Left renal pelvis (tissue), 4 donors: ENCODE data around the gene UGT2B15. TPM values are rescaled to one million over a fixed set of nuclear protein-coding genes. Genes with fewer than 3 reads are reported as not detected.
"Not testable (repeated sequence)": the region's sequence is repeated elsewhere in the genome, so short reads cannot be mapped to it uniquely, and the experiment has no call there.

ENCODE experiments used
- DNase-seq, 4 donors: peaks; one replicate each; pipeline ENCODE4 v3.0.0-alpha.2; 2013; ENCODE audit warnings: low read depth in 4 of 4, low spot score in 3 of 4
- polyA plus RNA-seq, 4 donors: library from polyadenylated mRNA; unstranded; fragments of 120-200 nt; gene quantifications; one replicate each; pipeline ENCODE4 v1.2.1, GENCODE V29; 2013; ENCODE audit not compliant: insufficient read length in 4 of 4

UGT2B15 gene
- polyA plus RNA-seq, 4 donors: 0.08 to 0.09 TPM; not detected in 2

DNA sequence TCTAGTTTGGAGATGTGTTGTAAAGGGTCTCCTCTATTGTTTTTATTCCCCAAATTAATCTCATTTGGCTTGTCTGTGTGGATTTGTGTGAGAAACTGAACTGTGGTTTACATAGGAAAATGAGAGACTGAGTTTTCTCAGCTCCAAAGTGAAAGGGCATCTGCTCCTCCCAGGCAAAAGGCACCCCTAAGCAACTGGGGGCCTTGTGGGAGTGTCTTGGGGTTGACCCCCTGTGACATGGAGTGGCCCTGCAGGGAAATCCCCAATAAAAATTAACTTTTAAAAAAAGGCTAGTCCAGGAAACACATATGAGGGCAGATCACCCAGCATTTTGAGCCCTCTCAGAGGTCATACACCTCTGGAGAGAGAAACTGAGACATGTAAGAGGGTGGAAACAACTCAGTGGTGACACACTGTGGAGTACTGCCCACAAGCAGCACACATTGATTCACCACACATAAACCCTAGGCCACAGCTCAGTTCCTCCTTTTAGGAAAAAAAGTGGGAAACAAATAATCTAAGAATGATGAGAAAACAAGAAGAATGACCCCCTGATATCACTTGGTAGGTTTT, 13.3 kb downstream of the UGT2B15 start:
- not testable (repeated sequence) for DNase-seq

DNA sequence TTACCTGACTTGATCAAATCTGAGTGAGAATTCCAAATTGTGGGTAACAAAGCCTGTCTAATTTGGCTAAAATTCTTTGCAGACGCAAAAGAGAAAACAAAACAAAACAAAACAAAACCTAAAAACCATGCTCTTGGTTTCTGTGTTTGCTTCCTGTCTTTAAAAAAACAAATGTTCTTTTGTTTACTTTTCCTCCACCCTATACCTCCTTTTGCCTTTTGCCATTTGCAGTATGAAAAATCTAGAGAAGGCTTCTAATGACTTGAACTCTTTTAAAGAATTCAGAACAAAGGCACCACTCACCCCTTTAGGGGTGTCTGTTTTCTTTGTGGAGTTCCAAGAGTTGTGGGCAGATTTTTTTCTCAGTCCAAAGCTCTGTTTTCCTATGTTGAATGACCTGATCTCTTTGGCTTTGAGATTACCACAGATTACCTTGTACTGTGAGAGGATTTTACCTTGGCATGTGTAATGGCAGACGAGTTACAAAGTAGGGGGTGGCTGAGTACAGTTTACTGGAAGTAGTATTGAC, 13.9 kb downstream of the UGT2B15 start:
- not testable (repeated sequence) for DNase-seq

DNA sequence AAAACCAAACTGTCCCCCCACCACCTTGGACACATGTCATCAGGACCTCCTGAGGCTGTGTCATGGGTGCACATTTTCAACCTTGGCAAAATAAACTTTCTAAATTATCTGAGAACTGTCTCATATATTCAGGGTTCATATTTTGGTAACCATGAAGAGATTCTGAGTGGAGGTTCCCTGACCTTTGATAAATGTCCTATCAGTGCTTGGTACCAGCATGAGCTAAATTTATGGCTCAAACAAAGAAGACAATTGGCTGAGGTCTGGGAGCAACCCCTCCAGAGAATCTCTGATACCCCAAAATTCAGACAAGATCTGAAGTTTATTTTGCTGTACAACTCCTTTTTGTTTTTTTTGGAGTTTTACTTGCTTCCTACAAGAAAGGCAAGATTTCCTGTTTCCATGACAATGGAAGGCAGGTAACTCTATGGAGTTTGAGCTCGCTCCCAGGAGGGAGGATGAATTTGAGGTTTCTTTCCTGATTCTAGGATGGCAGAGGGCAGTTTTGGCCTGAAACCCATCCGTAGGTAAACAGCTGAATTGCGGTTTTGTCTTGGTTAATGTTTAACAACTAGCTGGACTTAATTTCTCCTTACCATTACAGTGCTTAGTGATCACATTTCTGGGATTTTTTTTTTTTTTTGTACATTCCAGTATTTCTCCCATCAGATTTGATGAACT, 14.5 kb downstream of the UGT2B15 start:
- no peak for DNase-seq

DNA sequence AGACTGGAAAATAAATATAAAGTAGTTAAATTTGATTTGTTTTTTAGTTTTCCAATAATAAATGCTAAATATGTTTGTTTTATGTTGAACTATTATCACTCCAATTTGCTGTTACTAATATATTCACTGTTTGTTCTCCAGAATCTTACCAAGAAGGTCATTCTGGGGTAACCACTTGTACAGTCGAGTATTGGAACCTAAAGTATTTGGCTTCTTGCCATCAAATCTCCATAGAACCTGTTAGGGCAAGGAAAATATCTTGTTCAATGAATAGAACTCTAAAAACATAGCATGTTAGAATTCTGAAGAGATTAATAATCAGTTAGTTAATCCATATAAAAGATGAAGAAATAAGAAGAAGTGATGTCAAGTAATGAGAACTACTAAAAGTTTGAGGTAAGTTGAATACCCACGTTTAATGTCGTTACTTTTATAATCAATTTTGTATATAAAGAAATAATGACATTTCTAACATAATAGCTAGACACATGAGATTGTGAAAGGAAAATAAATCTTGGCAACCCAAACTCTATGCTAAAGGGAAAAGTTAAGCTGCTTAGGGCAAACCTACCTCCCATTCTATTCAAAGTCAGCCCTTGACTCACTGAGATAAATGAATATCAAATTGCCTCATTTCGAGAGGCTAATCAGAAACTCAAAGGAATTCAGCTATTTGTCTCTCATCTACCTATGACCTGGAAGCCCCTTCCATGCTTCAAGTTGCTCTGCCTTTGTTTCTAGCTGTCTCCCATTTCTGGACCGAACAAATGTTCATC, 15.3 kb downstream of the UGT2B15 start:
- DNase-seq: no peak

DNA sequence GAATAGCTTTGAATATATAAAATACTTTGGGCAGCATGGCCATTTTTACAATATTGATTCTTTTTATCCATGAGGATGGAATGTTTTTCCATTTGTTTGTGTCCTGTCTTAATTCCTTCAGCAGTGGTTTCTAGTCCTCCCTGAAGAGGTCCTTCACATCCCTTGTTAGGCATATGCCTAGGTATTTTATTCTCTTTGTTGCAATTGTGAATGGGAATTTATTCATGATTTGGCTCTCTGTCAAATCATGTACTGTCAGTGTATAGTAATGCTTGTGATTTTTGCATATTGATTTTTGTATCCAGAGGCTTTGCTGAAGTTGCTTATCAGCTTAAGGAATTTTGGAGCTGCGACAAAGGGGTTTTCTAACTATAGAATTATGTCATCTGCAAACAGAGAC, 18.5 kb downstream of the UGT2B15 start:
- DNase-seq: no peak

DNA sequence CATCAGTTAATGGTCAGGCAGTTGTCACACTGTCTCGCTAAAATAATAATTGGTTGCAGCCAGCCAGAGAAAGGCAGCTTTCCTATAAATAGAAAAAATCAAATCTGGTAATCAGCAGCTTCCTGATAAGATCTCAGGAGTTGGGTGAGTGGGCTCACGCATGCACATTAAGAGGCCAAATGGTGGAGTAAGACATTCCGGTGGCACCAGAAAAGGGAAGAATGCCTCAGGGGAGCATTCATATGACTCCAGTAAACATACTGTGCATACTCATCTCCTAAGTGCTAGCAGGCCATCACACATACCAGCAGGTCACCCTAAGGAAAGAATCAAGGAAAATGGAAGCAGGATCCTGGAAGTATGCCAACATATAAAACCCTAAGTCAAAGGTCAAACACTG, 40.1 kb downstream of the UGT2B15 start:
- DNase-seq: no peak

DNA sequence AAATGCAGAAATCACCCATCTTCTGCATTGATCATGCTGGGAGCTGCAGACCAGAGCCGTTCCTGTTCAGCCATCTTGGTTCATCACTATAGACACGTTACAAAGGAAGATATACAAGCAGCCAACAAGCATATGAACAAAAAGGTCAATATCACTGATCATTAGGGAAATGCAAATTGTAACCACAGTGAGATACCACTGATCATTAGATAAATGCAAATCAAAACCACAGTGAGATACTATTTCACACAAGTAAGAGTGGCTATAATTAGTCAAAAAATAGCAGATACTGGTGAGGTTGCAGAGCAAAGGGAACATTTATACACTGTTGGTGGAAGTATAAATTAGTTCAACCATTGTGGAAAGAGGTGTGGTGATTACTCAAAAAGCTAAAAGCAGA, 47.7 kb downstream of the UGT2B15 start:
- not testable (repeated sequence) for DNase-seq

- DNase-seq: no peak
Observed at GRCh38 chr4:68617003-68617698, 53.3 kb downstream of the UGT2B15 start.

DNA sequence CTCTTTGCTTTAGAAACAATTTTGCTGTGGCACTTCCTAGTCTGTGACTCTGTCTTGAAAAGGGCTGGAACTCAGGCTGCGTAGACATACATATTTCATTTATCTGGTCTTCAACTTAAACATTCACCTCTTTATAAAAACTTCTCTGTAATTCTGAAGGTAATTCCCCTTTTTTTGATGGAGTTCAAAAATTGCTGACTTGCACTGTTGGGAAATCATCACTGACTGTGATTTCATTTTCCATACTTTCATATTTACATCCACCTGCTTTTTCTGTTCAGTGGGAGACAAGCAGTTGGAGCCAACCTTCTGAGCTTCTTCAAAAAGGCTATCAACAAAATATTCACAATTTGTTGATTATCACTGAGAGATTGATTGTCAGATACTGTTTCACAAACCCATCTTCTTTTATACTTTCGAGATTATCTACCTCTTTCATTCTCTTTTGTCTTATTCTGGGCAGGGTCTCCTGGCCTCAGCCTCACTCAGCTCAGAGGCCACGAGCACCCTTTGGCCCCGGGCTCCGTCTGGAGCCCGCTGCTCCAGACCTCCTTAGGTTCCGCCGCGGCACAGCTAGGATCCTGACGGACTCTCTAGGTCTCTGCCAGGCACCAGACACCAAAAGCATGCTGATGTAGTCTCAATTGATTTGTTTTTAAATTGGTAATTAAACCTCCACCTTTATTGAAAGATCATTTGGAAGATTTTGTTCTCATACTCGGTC, 54.6 kb downstream of the UGT2B15 start:
- DNase-seq: no peak

- no peak for DNase-seq
Observed at GRCh38 chr4:68613752-68614151, 56.7 kb downstream of the UGT2B15 start.

GRCh38 chr4:68606240-68606639, 64.2 kb downstream of the UGT2B15 start:
- no peak for DNase-seq

DNA sequence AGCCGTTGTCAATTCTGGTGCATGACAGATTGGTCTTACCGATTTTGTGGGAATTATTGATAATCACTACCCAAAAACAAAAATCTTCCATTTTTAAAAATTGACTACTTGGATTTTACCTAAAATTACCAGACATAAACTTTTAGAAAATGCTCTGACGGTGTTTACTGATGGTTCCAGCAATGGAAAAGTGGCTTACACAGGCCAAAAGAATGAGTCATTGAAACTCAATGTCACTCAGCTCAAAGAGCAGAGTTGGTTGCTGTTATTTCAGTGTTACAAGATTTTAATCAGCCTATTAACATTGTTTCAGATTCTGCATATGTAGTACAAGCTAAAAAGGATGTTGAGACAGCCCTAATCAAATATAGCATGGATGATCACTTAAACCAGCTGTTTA, 71.3 kb downstream of the UGT2B15 start:
- no peak for DNase-seq

GRCh38 chr4:68597482-68597881, 73.0 kb downstream of the UGT2B15 start:
- DNase-seq: no peak

Other genes with a start within 250 kb of the UGT2B15 start
- gene TMPRSS11E, start 223.2 kb downstream of the UGT2B15 start, polyA plus RNA-seq: under 1 TPM in 2 of 4 donors, not detected in 2; 0.10 to 0.36 TPM
- gene UGT2B17, start 94.3 kb downstream of the UGT2B15 start, polyA plus RNA-seq: not detected
- under 1 TPM; 0.15 to 0.76 (median 0.32) TPM for gene UGT2B10, start 145.3 kb upstream of the UGT2B15 start, polyA plus RNA-seq